ENCODE results near the gene PRM1.
"Not testable (repeated sequence)": the region's sequence is repeated elsewhere in the genome, so short reads cannot be mapped to it uniquely, and the experiment has no call there.

Gene PRM1

GRCh38 chr16:11313493-11314308, 32.6 kb upstream of the PRM1 start:
- no peak for DNase-seq

- no peak for DNase-seq
These were observed 31.8 kb upstream of the PRM1 start for GRCh38 chr16:11312718-11313492.

GRCh38 chr16:11310997-11311561, 29.9 kb upstream of the PRM1 start:
- no peak for DNase-seq

- DNase-seq: no peak
These were observed 29.5 kb upstream of the PRM1 start for GRCh38 chr16:11310634-11310977.

- DNase-seq: no peak
These were observed 28.9 kb upstream of the PRM1 start for GRCh38 chr16:11309895-11310633.

GRCh38 chr16:11308493-11309283, 27.6 kb upstream of the PRM1 start:
- DNase-seq: no peak

- no peak for DNase-seq
These were observed 26.7 kb upstream of the PRM1 start for GRCh38 chr16:11307639-11308492.

- DNase-seq: no peak
These were observed 26.0 kb upstream of the PRM1 start for GRCh38 chr16:11306997-11307638.

- no peak for DNase-seq
These were observed 25.3 kb upstream of the PRM1 start for GRCh38 chr16:11306381-11306780.

- DNase-seq: no peak
These were observed 22.4 kb upstream of the PRM1 start for GRCh38 chr16:11303405-11304138.

GRCh38 chr16:11302977-11303376, 21.8 kb upstream of the PRM1 start:
- no peak for DNase-seq

GRCh38 chr16:11301645-11302501, 20.7 kb upstream of the PRM1 start:
- DNase-seq: no peak

GRCh38 chr16:11300560-11300892, 19.4 kb upstream of the PRM1 start:
- DNase-seq: no peak

- no peak for DNase-seq
These were observed 18.9 kb upstream of the PRM1 start for GRCh38 chr16:11299865-11300559.

- DNase-seq: not testable (repeated sequence)
These were observed 17.9 kb upstream of the PRM1 start for GRCh38 chr16:11298950-11299547.

GRCh38 chr16:11298143-11298900, 17.2 kb upstream of the PRM1 start:
- no peak for DNase-seq

GRCh38 chr16:11297492-11298142, 16.5 kb upstream of the PRM1 start:
- DNase-seq: peak; percentile 68

Data from activated CD4-positive, alpha-beta T cell treated with anti-CD3 and anti-CD28 coated beads for 1 hour (primary cell).